Natural killer cell (primary cell): ENCODE results near the gene ERC1. TPM values are rescaled to one million over a fixed set of nuclear protein-coding genes. Genes with fewer than 3 reads are reported as not detected.

ENCODE experiments used
- ATAC-seq, 3 donors: fragments of 150-1000 bp in 2 of 3; fragments of 200-7000 bp in 1 of 3; cut with Tn5 transposase; 1 replicate in 1 of 3; 2 replicates in 2 of 3; pipeline ENCODE4 v1.10.0; 2021; ENCODE audit warnings: mild to moderate bottlenecking in 2 of 3, moderate library complexity in 2 of 3
- DNase-seq, 2 donors: peaks; one replicate each; pipeline versions ENCODE4 v3.0.0 to v3.0.0-alpha.2; 2013 to 2021; ENCODE audit warnings: mixed read lengths in 1 of 2
- H3K27ac ChIP-seq: one replicate; pipeline ENCODE4 v1.5.1; 2013; ENCODE audit warnings: mild to moderate bottlenecking, low read length
- H3K27me3 ChIP-seq: one replicate; pipeline ENCODE4 v1.6.1; 2013; ENCODE audit warnings: low read length; ENCODE audit not compliant: control insufficient read depth, insufficient read depth
- H3K36me3 ChIP-seq: one replicate; pipeline ENCODE4 v1.6.1; 2013; ENCODE audit warnings: low read length; ENCODE audit not compliant: control insufficient read depth, insufficient read depth
- H3K4me1 ChIP-seq: one replicate; pipeline ENCODE4 v1.6.1; 2013; ENCODE audit warnings: low read length; ENCODE audit not compliant: control insufficient read depth, insufficient read depth
- H3K4me3 ChIP-seq: one replicate; pipeline ENCODE4 v1.5.1; 2013; ENCODE audit warnings: low read length
- H3K9me3 ChIP-seq: one replicate; pipeline ENCODE4 v1.6.1; 2013; ENCODE audit warnings: low read length; ENCODE audit not compliant: control insufficient read depth, insufficient read depth
- H3K27ac Mint-ChIP-seq, 2 donors: one replicate each; pipeline ENCODE4 v1.8.0; 2022; ENCODE audit warnings: mild to moderate bottlenecking in 2 of 2, mixed read lengths in 2 of 2, moderate library complexity in 1 of 2
- H3K27me3 Mint-ChIP-seq, 2 donors: one replicate each; pipeline ENCODE4 v1.8.0; 2022; ENCODE audit warnings: low read depth in 2 of 2, mixed read lengths in 2 of 2
- H3K36me3 Mint-ChIP-seq: one replicate; pipeline ENCODE4 v1.8.0; 2022; ENCODE audit warnings: mixed read lengths
- H3K4me1 Mint-ChIP-seq, 2 donors: one replicate each; pipeline ENCODE4 v1.8.0; 2022; ENCODE audit warnings: mixed read lengths in 2 of 2
- H3K4me3 Mint-ChIP-seq: one replicate; pipeline ENCODE4 v1.8.0; 2022; ENCODE audit warnings: mild to moderate bottlenecking, moderate library complexity, mixed read lengths
- H3K9me3 Mint-ChIP-seq, 2 donors: one replicate each; pipeline ENCODE4 v1.8.0; 2022; ENCODE audit warnings: mixed read lengths in 2 of 2
- WGBS: methylation state at CpG from one replicate; pipeline ENCODE4 v1.1.7; 2013; ENCODE audit warnings: missing lambda C conversion rate; ENCODE audit not compliant: insufficient coverage; 5-methylcytosine and 5-hydroxymethylcytosine counted together
- intact Hi-C: fragments of 100-400 bp; cut with micrococcal nuclease; formaldehyde crosslinking; loops from one replicate; pipeline ENCODE4 v1.14.2; 2022
- total RNA-seq, 4 donors: library from RNA; stranded (reverse); fragments of 120-200 nt in 1 of 4; gene quantifications; one replicate each; pipeline versions ENCODE4 v1.2.3 to v1.2.4, GENCODE V29; 2013 to 2022
- TF ChIP-seq, protein P1 (sequence below): fragments of 200-600 bp; IDR thresholded peaks from one replicate; pipeline ENCODE4 v1.8.0; 2022; ENCODE audit warnings: antibody characterized with exemption

The ERC1 gene
- total RNA-seq, 3 donors from 2014 or later (not counting 1 experiment from before 2014, with no cell fraction given), result 43.5 to 54.0 (median 44.9) TPM

- TF ChIP-seq, protein P1, sequence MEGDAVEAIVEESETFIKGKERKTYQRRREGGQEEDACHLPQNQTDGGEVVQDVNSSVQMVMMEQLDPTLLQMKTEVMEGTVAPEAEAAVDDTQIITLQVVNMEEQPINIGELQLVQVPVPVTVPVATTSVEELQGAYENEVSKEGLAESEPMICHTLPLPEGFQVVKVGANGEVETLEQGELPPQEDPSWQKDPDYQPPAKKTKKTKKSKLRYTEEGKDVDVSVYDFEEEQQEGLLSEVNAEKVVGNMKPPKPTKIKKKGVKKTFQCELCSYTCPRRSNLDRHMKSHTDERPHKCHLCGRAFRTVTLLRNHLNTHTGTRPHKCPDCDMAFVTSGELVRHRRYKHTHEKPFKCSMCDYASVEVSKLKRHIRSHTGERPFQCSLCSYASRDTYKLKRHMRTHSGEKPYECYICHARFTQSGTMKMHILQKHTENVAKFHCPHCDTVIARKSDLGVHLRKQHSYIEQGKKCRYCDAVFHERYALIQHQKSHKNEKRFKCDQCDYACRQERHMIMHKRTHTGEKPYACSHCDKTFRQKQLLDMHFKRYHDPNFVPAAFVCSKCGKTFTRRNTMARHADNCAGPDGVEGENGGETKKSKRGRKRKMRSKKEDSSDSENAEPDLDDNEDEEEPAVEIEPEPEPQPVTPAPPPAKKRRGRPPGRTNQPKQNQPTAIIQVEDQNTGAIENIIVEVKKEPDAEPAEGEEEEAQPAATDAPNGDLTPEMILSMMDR, result no peak
- Mint-ChIP-seq H3K4me1 (no peaks in the 10 kb centered on the region), H3K27me3 (no peaks in the 10 kb centered on the region), H3K4me3 (no peak overlapping the region), H3K27ac (no peak overlapping the region), H3K36me3 (no peaks in the 10 kb centered on the region), H3K9me3 (no peaks in the 10 kb centered on the region)
- Histone ChIP-seq H3K4me3 (no peak overlapping the region), H3K27me3 (no peaks in the 10 kb centered on the region), H3K36me3 (no peaks in the 10 kb centered on the region), H3K9me3 (no peaks in the 10 kb centered on the region), H3K27ac (no peak overlapping the region), H3K4me1 (no peaks in the 10 kb centered on the region)
- intact Hi-C loops, result no loop called here
- ATAC-seq, result no peak
- DNase-seq, result no peak
- 98% methylated on average over 3 of the region's 3 CpGs for WGBS
These were observed 448.7 kb downstream of the ERC1 start for GRCh38 chr12:1439687-1440086.

DNA sequence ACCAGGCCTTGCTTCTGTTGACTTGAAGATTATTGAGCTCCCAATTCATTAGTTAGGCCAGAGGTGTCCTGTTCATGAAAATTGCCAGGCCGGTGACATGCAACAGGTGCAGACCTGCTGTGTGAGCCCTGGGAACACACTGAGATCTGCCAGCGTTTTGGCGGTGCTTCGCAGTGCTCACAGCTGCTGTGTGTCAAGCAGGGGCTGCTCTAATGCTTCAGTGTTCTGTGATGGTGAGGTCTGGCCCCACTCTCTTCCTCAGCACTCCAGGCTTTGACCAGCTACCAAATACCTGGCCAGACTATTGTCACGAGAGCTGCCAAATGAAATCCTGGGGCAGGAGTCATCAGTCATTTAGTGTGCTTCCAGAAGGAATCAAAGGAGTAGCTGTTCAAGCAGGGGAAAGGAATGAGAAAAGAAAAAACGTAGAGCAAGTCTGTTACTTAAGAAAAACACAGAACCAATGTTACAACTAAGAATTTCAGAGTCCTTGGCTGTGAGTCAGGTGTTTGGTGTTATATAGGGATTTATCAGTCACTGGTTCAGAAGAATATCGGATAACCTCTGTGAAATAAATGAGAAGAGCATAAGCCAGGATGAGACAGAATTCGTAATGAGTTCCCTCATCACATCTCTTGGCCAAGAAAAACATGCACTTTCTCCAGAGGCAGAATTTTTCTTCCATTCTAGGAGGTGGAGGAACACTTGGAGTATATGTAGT lies 452.6 kb downstream of the ERC1 start:
- Histone ChIP-seq H3K4me1 (no peaks in the 10 kb centered on the region), H3K36me3 (peaks cover 3% of the 10 kb centered on the region), H3K27me3 (no peaks in the 10 kb centered on the region), H3K9me3 (no peaks in the 10 kb centered on the region), H3K4me3 (no peak overlapping the region), H3K27ac (no peak overlapping the region)
- no peaks in the 10 kb centered on the region for H3K36me3 Mint-ChIP-seq
- intact Hi-C loops, result no loop called here
- no peaks in the 10 kb centered on the region for H3K4me1 Mint-ChIP-seq
- DNase-seq (no peak), ATAC-seq (no peak)
- 94% methylated on average over 8 of the region's 8 CpGs for WGBS
- H3K9me3 Mint-ChIP-seq, result no peaks in the 10 kb centered on the region
- H3K4me3 Mint-ChIP-seq, result no peak overlapping the region
- no peak overlapping the region for H3K27ac Mint-ChIP-seq
- no peaks in the 10 kb centered on the region for H3K27me3 Mint-ChIP-seq
- TF ChIP-seq, protein P1, result no peak

GRCh38 chr12:1444142-1444516 lies 453.1 kb downstream of the ERC1 start:
- Mint-ChIP-seq H3K27me3 (no peaks in the 10 kb centered on the region), H3K36me3 (no peaks in the 10 kb centered on the region), H3K4me3 (no peak overlapping the region), H3K27ac (no peak overlapping the region), H3K9me3 (no peaks in the 10 kb centered on the region), H3K4me1 (no peaks in the 10 kb centered on the region)
- DNase-seq, result no peak
- intact Hi-C loops, result no loop called here
- H3K27ac ChIP-seq, result no peak overlapping the region
- no peak for ATAC-seq
- H3K4me1 ChIP-seq, result no peaks in the 10 kb centered on the region
- TF ChIP-seq, protein P1, result no peak
- no peak overlapping the region for H3K4me3 ChIP-seq
- H3K9me3 ChIP-seq, result no peaks in the 10 kb centered on the region
- H3K36me3 ChIP-seq, result peaks cover 3% of the 10 kb centered on the region
- WGBS, result 95% methylated on average over 6 of the region's 6 CpGs
- no peaks in the 10 kb centered on the region for H3K27me3 ChIP-seq

DNA sequence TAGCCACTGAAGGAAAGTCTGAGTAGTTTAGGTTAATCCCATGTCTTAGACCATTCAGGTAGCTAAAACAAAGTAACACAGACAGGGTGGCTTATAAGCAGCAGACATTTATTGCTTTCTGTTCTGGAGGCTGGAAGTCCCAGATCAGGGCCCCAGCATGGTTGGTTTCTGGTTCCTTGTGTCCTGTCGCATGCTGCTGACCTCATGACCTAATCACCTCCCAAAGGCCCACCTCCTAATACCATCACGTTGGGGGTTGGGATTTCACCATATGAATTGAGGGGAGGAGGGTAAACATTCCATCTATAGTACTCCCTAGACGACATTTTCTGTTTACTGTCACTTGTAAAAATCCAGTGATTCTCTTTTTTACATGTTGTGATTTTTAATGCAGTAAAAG lies 454.8 kb downstream of the ERC1 start:
- Histone ChIP-seq H3K9me3 (no peaks in the 10 kb centered on the region), H3K4me1 (no peaks in the 10 kb centered on the region), H3K36me3 (peaks cover 3% of the 10 kb centered on the region), H3K27ac (no peak overlapping the region), H3K4me3 (no peak overlapping the region), H3K27me3 (no peaks in the 10 kb centered on the region)
- no peak for DNase-seq
- intact Hi-C loops, result no loop called here
- H3K4me1 Mint-ChIP-seq, result no peaks in the 10 kb centered on the region
- H3K9me3 Mint-ChIP-seq, result no peaks in the 10 kb centered on the region
- TF ChIP-seq, protein P1, result no peak
- no peak for ATAC-seq
- no peak overlapping the region for H3K4me3 Mint-ChIP-seq
- no peak overlapping the region for H3K27ac Mint-ChIP-seq
- H3K36me3 Mint-ChIP-seq, result no peaks in the 10 kb centered on the region
- WGBS, result 100% methylated on average over 1 of the region's 3 CpGs
- no peaks in the 10 kb centered on the region for H3K27me3 Mint-ChIP-seq
